ENCODE measurements around the gene TACC3. TPM values are rescaled to one million over a fixed set of nuclear protein-coding genes. Genes with fewer than 3 reads are reported as not detected.

The TACC3 gene
- polyA plus RNA-seq, 4 donors: 11.9 to 41.4 (median 18.5) TPM

DNA sequence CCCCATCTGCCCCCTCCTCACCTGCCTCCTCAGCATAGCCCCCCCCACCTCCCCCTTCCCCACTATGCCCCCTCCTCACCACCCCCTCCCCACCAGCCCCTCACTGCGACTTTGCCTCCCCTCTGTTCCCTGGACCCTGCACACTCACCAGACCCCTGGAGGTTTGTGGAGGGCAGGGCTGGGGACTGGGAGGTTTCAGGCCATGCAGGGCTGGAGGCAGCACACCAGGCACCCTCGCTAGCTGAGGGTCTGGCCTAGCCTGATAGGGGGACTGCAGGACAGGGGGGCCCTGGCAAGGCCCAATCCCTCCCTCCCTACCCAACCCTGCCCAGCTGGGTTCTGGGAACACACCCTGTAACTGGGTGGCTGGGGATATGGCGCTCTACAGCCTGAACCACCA lies 28.0 kb downstream of the TACC3 start:
- H3K27ac ChIP-seq (ENCODE audit: low read depth in 1 of 3, low read length in 2 of 3): no peak overlapping the region
- WGBS, 3 donors: 55 to 70% (median 56%) methylated on average over 3 of the region's 3 CpGs
- peaks cover 0 to 6% of the 10 kb centered on the region in 2 donors for H3K9me3 ChIP-seq (ENCODE audit: control insufficient read depth in 2 of 2, insufficient read depth in 1 of 2, low read depth in 1 of 2, low read length in 1 of 2)
- no peak overlapping the region for H3K4me3 ChIP-seq (ENCODE audit: low read depth in 1 of 3, low read length in 3 of 3)
- DNase-seq (no peak), FAIRE-seq (no peak)
- H3K27me3 ChIP-seq (ENCODE audit: control insufficient read depth in 3 of 3, insufficient read depth in 3 of 3, low read length in 3 of 3): no peaks in the 10 kb centered on the region
- H3K36me3 ChIP-seq (ENCODE audit: control insufficient read depth in 3 of 3, insufficient read depth in 2 of 3, low read depth in 1 of 3, low read length in 3 of 3): peaks cover 0 to 11% (median 0%) of the 10 kb centered on the region in 3 donors
- peaks cover 0 to 37% (median 0%) of the 10 kb centered on the region in 3 donors for H3K4me1 ChIP-seq (ENCODE audit: control insufficient read depth in 3 of 3, insufficient read depth in 2 of 3, low read depth in 1 of 3, low read length in 2 of 3)

DNA sequence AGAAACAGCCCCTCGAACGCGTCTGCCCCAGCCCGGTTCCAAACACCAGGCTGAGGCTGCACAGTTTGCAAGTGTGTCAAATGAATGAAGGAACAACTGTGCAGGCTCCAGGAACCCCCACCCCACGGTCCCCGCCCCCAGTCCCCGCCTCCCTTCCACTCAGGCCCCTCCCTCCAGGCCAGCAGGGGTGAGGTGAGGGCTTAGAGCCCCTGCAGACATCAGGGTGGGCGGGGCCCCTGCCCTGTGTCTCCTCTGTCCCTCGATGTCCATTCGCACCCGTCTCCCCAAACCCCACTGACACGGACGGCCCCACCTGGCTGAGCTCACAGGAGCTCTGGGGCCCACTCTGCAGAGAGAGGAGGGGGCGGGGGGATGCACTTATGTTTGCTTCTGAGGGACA lies 28.5 kb downstream of the TACC3 start:
- FAIRE-seq (no peak), DNase-seq (no peak)
- Histone ChIP-seq H3K27ac (ENCODE audit: low read depth in 1 of 3, low read length in 2 of 3) (no peak overlapping the region), H3K4me1 (ENCODE audit: control insufficient read depth in 3 of 3, insufficient read depth in 2 of 3, low read depth in 1 of 3, low read length in 2 of 3) (peaks cover 0 to 38% (median 0%) of the 10 kb centered on the region in 3 donors), H3K27me3 (ENCODE audit: control insufficient read depth in 3 of 3, insufficient read depth in 3 of 3, low read length in 3 of 3) (no peaks in the 10 kb centered on the region), H3K9me3 (ENCODE audit: control insufficient read depth in 2 of 2, insufficient read depth in 1 of 2, low read depth in 1 of 2, low read length in 1 of 2) (peaks cover 0 to 6% of the 10 kb centered on the region in 2 donors), H3K4me3 (ENCODE audit: low read depth in 1 of 3, low read length in 3 of 3) (no peak overlapping the region), H3K36me3 (ENCODE audit: control insufficient read depth in 3 of 3, insufficient read depth in 2 of 3, low read depth in 1 of 3, low read length in 3 of 3) (peaks cover 0 to 7% (median 0%) of the 10 kb centered on the region in 3 donors)
- 71 to 76% (median 71%) methylated on average over 13 to 14 of the region's 14 CpGs for WGBS, 3 donors

- no peak for FAIRE-seq
- no peak overlapping the region for H3K27ac ChIP-seq (ENCODE audit: low read depth in 1 of 3, low read length in 2 of 3)
- no peak overlapping the region for H3K4me3 ChIP-seq (ENCODE audit: low read depth in 1 of 3, low read length in 3 of 3)
- peaks cover 0 to 38% (median 0%) of the 10 kb centered on the region in 3 donors for H3K4me1 ChIP-seq (ENCODE audit: control insufficient read depth in 3 of 3, insufficient read depth in 2 of 3, low read depth in 1 of 3, low read length in 2 of 3)
- no peaks in the 10 kb centered on the region for H3K27me3 ChIP-seq (ENCODE audit: control insufficient read depth in 3 of 3, insufficient read depth in 3 of 3, low read length in 3 of 3)
- H3K9me3 ChIP-seq (ENCODE audit: control insufficient read depth in 2 of 2, insufficient read depth in 1 of 2, low read depth in 1 of 2, low read length in 1 of 2): peaks cover 0 to 6% of the 10 kb centered on the region in 2 donors
- peaks cover 0 to 3% (median 0%) of the 10 kb centered on the region in 3 donors for H3K36me3 ChIP-seq (ENCODE audit: control insufficient read depth in 3 of 3, insufficient read depth in 2 of 3, low read depth in 1 of 3, low read length in 3 of 3)
- WGBS, 3 donors: 78 to 86% (median 81%) methylated on average over 17 to 18 of the region's 18 CpGs
- no peak for DNase-seq
Measured at GRCh38 chr4:1750381-1751154, 29.2 kb downstream of the TACC3 start.

- Histone ChIP-seq H3K9me3 (ENCODE audit: control insufficient read depth in 2 of 2, insufficient read depth in 1 of 2, low read depth in 1 of 2, low read length in 1 of 2) (peaks cover 0 to 6% of the 10 kb centered on the region in 2 donors), H3K4me3 (ENCODE audit: low read depth in 1 of 3, low read length in 3 of 3) (no peak overlapping the region), H3K4me1 (ENCODE audit: control insufficient read depth in 3 of 3, insufficient read depth in 2 of 3, low read depth in 1 of 3, low read length in 2 of 3) (peaks cover 0 to 38% (median 0%) of the 10 kb centered on the region in 3 donors), H3K27ac (ENCODE audit: low read depth in 1 of 3, low read length in 2 of 3) (no peak overlapping the region), H3K36me3 (ENCODE audit: control insufficient read depth in 3 of 3, insufficient read depth in 2 of 3, low read depth in 1 of 3, low read length in 3 of 3) (no peaks in the 10 kb centered on the region), H3K27me3 (ENCODE audit: control insufficient read depth in 3 of 3, insufficient read depth in 3 of 3, low read length in 3 of 3) (no peaks in the 10 kb centered on the region)
- 74 to 88% (median 79%) methylated on average over 23 to 31 of the region's 31 CpGs for WGBS, 3 donors
- no peak for DNase-seq
- FAIRE-seq: no peak
Measured at GRCh38 chr4:1751155-1751918, 30.0 kb downstream of the TACC3 start.

DNA sequence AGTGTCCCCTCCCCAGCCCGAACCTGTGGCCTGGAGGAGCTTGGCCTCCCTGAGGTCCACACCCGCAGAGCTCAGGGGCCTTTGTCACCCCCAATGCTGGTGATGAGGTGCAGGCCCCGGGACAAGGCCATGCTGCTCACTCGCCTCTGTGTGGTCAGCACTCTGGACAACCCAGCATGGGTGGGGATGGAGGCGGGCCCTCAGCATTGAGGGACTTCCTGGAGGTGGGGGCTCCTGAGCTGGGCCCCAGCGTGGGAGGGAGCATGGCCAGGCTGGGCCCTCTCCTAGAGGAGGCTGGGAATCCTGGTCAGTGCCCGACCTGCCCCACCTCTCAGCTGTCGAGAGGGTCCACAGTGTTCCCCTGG lies 30.6 kb downstream of the TACC3 start:
- no peak overlapping the region for H3K4me3 ChIP-seq (ENCODE audit: low read depth in 1 of 3, low read length in 3 of 3)
- peaks cover 0 to 6% of the 10 kb centered on the region in 2 donors for H3K9me3 ChIP-seq (ENCODE audit: control insufficient read depth in 2 of 2, insufficient read depth in 1 of 2, low read depth in 1 of 2, low read length in 1 of 2)
- H3K27me3 ChIP-seq (ENCODE audit: control insufficient read depth in 3 of 3, insufficient read depth in 3 of 3, low read length in 3 of 3): no peaks in the 10 kb centered on the region
- no peaks in the 10 kb centered on the region for H3K36me3 ChIP-seq (ENCODE audit: control insufficient read depth in 3 of 3, insufficient read depth in 2 of 3, low read depth in 1 of 3, low read length in 3 of 3)
- peaks cover 0 to 38% (median 0%) of the 10 kb centered on the region in 3 donors for H3K4me1 ChIP-seq (ENCODE audit: control insufficient read depth in 3 of 3, insufficient read depth in 2 of 3, low read depth in 1 of 3, low read length in 2 of 3)
- WGBS, 3 donors: 39 to 71% (median 60%) methylated on average over 8 of the region's 8 CpGs
- H3K27ac ChIP-seq (ENCODE audit: low read depth in 1 of 3, low read length in 2 of 3): no peak overlapping the region
- FAIRE-seq: no peak
- DNase-seq: no peak

DNA sequence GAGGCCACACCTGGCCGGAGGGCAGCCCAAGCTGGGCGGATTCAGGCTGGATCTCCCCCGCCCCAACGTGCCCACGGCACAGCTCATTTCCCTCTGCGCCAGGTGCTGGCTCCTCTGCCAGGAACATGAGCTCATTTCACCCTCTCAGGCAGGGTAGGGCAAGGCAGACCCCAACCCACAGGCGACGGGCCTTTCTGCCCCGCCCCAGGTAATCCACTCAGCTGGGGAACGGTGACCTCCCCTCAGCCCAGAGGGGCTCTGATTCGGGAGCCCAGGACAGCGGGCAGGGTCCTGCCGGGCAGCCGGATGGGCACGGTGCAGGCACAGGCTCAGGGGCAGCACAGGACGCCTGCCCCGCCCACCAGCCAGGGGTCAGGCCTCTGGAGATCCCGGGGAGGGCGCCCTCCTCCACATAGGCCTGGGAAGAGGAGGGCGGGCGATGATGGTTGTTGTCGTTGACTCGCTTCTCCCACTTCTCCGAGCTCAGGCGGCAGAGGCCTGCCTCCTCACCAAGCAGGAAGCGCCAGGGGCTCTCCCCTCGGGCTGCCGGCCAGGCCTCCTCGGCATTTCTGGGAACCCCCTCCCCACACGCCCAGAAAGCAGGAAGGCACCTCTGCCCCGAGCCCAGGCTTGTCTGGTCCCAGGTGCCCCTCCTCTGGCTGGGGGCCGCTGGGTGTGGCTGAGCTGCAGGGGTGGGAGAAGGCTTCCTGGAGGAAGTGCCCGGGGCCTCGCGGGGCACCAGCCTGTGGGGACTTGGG lies 31.1 kb downstream of the TACC3 start:
- FAIRE-seq: no peak
- WGBS, 3 donors: 17 to 32% (median 22%) methylated on average over 28 to 35 of the region's 35 CpGs

GRCh38 chr4:1753294-1753696 lies 32.0 kb downstream of the TACC3 start:
- no peak overlapping the region for H3K4me3 ChIP-seq (ENCODE audit: low read depth in 1 of 3, low read length in 3 of 3)

More for the DNA sequence above, 31.1 kb downstream of the TACC3 start:
- H3K27ac ChIP-seq (ENCODE audit: low read depth in 1 of 3, low read length in 2 of 3): no peak overlapping the region
- no peaks in the 10 kb centered on the region for H3K27me3 ChIP-seq (ENCODE audit: control insufficient read depth in 3 of 3, insufficient read depth in 3 of 3, low read length in 3 of 3)
- no peak overlapping the region for H3K4me3 ChIP-seq (ENCODE audit: low read depth in 1 of 3, low read length in 3 of 3)
- no peaks in the 10 kb centered on the region for H3K36me3 ChIP-seq (ENCODE audit: control insufficient read depth in 3 of 3, insufficient read depth in 2 of 3, low read depth in 1 of 3, low read length in 3 of 3)
- H3K9me3 ChIP-seq (ENCODE audit: control insufficient read depth in 2 of 2, insufficient read depth in 1 of 2, low read depth in 1 of 2, low read length in 1 of 2): peaks cover 0 to 5% of the 10 kb centered on the region in 2 donors
- peak in 1 of 2 donors; percentile 61 for DNase-seq
- H3K4me1 ChIP-seq (ENCODE audit: control insufficient read depth in 3 of 3, insufficient read depth in 2 of 3, low read depth in 1 of 3, low read length in 2 of 3): peaks cover 0 to 38% (median 0%) of the 10 kb centered on the region in 3 donors

DNA sequence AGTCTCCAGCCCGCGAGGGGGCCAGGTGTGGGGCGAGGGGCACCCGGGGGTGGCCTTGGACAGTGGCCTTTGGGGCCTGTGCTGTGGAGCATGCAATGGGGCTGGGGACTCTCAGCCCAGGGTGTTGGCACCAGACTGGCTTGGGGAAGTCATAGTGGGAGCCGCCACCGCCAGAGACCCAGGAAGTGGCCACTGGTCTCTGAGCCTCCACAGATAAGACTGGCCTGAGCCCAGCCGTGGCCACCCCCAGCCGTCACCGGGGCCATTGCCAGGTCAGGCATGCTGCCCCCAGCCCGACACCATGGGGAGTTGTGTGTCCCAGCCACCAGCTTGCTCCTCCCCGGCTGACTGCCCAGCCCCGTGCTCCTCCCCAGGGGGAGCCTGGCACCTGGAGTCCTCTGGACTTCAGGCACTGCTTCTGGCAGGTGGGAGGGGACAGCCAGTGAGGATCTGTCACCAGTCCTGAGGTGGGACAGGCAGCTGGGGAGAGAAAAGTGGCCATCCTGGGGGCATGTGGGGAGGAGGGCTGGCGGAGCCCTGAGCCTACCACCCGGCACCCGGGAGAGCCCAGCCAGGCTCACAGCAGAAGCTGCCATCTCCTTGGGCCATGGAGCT lies 32.5 kb downstream of the TACC3 start:
- no peaks in the 10 kb centered on the region for H3K36me3 ChIP-seq (ENCODE audit: control insufficient read depth in 3 of 3, insufficient read depth in 2 of 3, low read depth in 1 of 3, low read length in 3 of 3)
- WGBS, 3 donors: 61 to 83% (median 79%) methylated on average over 15 of the region's 15 CpGs
- FAIRE-seq: no peak
- no peaks in the 10 kb centered on the region for H3K9me3 ChIP-seq (ENCODE audit: control insufficient read depth in 2 of 2, insufficient read depth in 1 of 2, low read depth in 1 of 2, low read length in 1 of 2)
- no peak for DNase-seq
- no peaks in the 10 kb centered on the region for H3K27me3 ChIP-seq (ENCODE audit: control insufficient read depth in 3 of 3, insufficient read depth in 3 of 3, low read length in 3 of 3)
- H3K27ac ChIP-seq (ENCODE audit: low read depth in 1 of 3, low read length in 2 of 3): no peak overlapping the region
- peaks cover 0 to 32% (median 0%) of the 10 kb centered on the region in 3 donors for H3K4me1 ChIP-seq (ENCODE audit: control insufficient read depth in 3 of 3, insufficient read depth in 2 of 3, low read depth in 1 of 3, low read length in 2 of 3)
- H3K4me3 ChIP-seq (ENCODE audit: low read depth in 1 of 3, low read length in 3 of 3): no peak overlapping the region

More at GRCh38 chr4:1753294-1753696, 32.0 kb downstream of the TACC3 start:
- FAIRE-seq (no peak), DNase-seq (no peak)
- no peaks in the 10 kb centered on the region for H3K27me3 ChIP-seq (ENCODE audit: control insufficient read depth in 3 of 3, insufficient read depth in 3 of 3, low read length in 3 of 3)
- WGBS, 3 donors: 69 to 77% (median 73%) methylated on average over 9 to 10 of the region's 10 CpGs
- H3K36me3 ChIP-seq (ENCODE audit: control insufficient read depth in 3 of 3, insufficient read depth in 2 of 3, low read depth in 1 of 3, low read length in 3 of 3): no peaks in the 10 kb centered on the region
- no peak overlapping the region for H3K27ac ChIP-seq (ENCODE audit: low read depth in 1 of 3, low read length in 2 of 3)
- H3K9me3 ChIP-seq (ENCODE audit: control insufficient read depth in 2 of 2, insufficient read depth in 1 of 2, low read depth in 1 of 2, low read length in 1 of 2): no peaks in the 10 kb centered on the region
- peaks cover 0 to 37% (median 0%) of the 10 kb centered on the region in 3 donors for H3K4me1 ChIP-seq (ENCODE audit: control insufficient read depth in 3 of 3, insufficient read depth in 2 of 3, low read depth in 1 of 3, low read length in 2 of 3)
